ENCODE results near the gene WDR72. TPM values are rescaled to one million over a fixed set of nuclear protein-coding genes. Genes with fewer than 3 reads are reported as not detected.

The WDR72 gene
- total and polyA plus RNA-seq, 2 of the 8 experiments (the other 6 are each of a cell fraction or from before 2014, with no cell fraction given) = 1.2 to 1.9 TPM

- TF ChIP-seq CHD7 (IDR thresholded peaks at IDR 0.05; ENCODE audit: insufficient replicate concordance, low read length) (no peak), FOSL1 (IDR thresholded peaks at IDR 0.05; ENCODE audit: insufficient read depth, low read depth, low read length) (no peak), TEAD4 (IDR thresholded peaks at IDR 0.05; ENCODE audit: low read depth, low read length) (no peak), SP1 (IDR thresholded peaks at IDR 0.05; ENCODE audit: low read depth, low read length) (no peak), CTBP2 (IDR thresholded peaks at IDR 0.05; ENCODE audit: borderline replicate concordance, insufficient read depth, insufficient read length, low read length) (no peak), SP4 (IDR thresholded peaks at IDR 0.05; ENCODE audit: low read length) (no peak), RAD21 (IDR thresholded peaks at IDR 0.05 in 1 of 2, conservative IDR thresholded peaks at IDR 0.05 in 1 of 2; ENCODE audit: low read depth in 2 of 2, low read length in 2 of 2) (no peak), CHD1 (IDR thresholded peaks at IDR 0.05; ENCODE audit: low read depth, low read length) (no peak), EGR1 (IDR thresholded peaks at IDR 0.05; ENCODE audit: borderline replicate concordance, low read depth, low read length) (no peak), POLR2AphosphoS5 (IDR thresholded peaks at IDR 0.05; ENCODE audit: low read depth, low read length) (no peak), GTF2F1 (IDR thresholded peaks at IDR 0.05; ENCODE audit: borderline replicate concordance, low read depth, low read length) (no peak)
Observed at GRCh38 chr15:53490341-53490740, 269.1 kb downstream of the WDR72 start (continued).
